Activated CD4-positive, CD25-positive, alpha-beta regulatory T cell treated with anti-CD3 and anti-CD28 coated beads, Interleukin-2, amount 50 U/mL, for 24 hours (primary cell): Measurements from ENCODE around the gene PARP12.
"Not testable (repeated sequence)": the region's sequence is repeated elsewhere in the genome, so short reads cannot be mapped to it uniquely, and the experiment has no call there.

Experiments
- ATAC-seq, 2 donors: fragments of 150-1000 bp; cut with Tn5 transposase; one replicate each; pipeline ENCODE4 v1.10.0; 2021; ENCODE audit warnings: mild to moderate bottlenecking in 1 of 2, moderate library complexity in 1 of 2

PARP12 gene, protein sequence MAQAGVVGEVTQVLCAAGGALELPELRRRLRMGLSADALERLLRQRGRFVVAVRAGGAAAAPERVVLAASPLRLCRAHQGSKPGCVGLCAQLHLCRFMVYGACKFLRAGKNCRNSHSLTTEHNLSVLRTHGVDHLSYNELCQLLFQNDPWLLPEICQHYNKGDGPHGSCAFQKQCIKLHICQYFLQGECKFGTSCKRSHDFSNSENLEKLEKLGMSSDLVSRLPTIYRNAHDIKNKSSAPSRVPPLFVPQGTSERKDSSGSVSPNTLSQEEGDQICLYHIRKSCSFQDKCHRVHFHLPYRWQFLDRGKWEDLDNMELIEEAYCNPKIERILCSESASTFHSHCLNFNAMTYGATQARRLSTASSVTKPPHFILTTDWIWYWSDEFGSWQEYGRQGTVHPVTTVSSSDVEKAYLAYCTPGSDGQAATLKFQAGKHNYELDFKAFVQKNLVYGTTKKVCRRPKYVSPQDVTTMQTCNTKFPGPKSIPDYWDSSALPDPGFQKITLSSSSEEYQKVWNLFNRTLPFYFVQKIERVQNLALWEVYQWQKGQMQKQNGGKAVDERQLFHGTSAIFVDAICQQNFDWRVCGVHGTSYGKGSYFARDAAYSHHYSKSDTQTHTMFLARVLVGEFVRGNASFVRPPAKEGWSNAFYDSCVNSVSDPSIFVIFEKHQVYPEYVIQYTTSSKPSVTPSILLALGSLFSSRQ

GRCh38 chr7:140062528-140063299 lies at the start of gene PARP12:
TSS of gene PARP12 (minus strand) at chr7:140062951. CDS start at chr7:140062847, 104 bp downstream.
- peak; percentile 75 to 78 for ATAC-seq

DNA sequence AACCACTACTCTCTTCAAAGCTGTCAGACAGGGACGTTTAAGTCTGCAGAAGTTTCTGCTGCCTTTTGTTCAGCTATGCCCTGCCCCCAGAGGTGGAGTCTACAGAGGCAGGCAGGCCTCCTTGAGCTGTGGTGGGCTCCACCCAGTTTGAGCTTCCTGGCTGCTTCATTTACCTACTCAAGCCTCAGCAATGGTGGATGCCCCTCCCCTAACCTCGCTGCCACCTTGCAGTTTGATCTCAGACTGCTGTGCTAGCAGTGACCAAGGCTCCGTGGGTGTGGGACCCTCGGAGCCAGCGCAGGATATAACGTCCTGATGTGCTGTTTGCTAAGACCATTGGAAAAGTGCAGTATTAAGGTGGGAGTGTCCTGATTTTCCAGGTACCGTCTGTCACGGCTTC lies 46.0 kb upstream of the PARP12 start:
- not testable (repeated sequence) for ATAC-seq

- no peak for ATAC-seq
Measured at GRCh38 chr7:140096459-140096858, 33.7 kb upstream of the PARP12 start.

- ATAC-seq: no peak
Measured at GRCh38 chr7:140093375-140093774, 30.6 kb upstream of the PARP12 start.

DNA sequence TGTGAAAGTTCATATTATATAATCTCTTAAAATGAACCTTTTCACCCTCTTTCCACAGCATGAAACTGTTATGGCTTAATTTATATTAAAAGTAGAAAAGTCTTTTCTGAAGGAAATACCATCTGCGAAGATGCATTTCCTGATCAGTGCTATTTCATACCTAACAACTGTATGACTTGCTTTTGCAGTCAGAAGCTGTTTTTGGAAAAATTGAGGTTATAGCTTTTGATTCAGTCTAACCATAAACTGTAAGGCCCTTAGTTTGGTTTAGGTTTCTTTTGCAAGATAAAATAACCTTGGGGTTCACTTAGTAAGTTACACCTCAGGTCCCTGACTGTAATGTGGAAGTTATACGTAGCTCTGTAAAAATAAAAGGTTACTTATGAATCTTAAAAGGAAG lies 22.7 kb upstream of the PARP12 start:
- peak in 1 of 2 donors; percentile 25 for ATAC-seq

- ATAC-seq: peak; percentile 56 to 81
Measured at GRCh38 chr7:140084972-140085371, 22.2 kb upstream of the PARP12 start.

- no peak for ATAC-seq
Measured at GRCh38 chr7:140084142-140084655, 21.4 kb upstream of the PARP12 start.

DNA sequence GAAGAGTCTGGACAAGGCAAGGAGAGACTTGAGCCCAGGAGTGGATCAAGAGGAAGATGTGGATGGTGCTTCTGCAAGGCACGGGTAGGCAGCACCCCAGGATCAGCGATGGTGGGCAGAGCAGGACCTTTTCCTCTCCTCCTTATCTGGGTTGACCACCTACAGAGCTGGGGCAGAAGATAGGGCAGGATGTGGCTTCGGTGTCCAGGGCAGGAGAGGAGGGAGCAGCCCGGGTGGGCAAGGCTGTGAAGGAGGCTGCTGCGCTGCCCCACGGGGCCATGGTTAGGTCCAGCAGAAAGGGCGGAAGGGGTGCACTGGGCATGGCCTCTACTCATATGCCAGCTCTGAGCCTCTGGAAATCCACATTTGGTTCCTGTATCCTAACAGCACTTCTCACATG lies 20.0 kb upstream of the PARP12 start:
- no peak for ATAC-seq

GRCh38 chr7:140081774-140082425 lies 19.1 kb upstream of the PARP12 start:
- no peak for ATAC-seq

DNA sequence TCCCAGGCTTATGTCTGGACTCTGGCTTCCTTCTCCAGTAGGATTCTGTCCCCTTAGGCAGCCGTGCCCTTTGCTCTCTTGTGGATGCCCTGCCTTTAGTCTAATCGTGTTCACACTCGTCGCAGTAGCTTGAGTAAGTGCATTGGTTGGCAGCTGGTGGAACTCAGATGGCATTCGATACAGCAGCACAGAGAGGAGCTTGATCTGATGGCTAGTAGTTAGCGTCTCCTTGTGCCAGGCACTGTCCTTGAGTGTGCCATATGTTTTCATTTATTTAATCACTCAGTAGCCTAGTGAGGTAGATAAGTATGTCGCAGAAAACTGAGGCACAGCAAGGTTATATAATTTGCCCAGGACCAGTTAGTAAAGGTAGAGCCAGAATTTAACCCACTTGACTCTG lies 18.2 kb upstream of the PARP12 start:
- no peak for ATAC-seq

DNA sequence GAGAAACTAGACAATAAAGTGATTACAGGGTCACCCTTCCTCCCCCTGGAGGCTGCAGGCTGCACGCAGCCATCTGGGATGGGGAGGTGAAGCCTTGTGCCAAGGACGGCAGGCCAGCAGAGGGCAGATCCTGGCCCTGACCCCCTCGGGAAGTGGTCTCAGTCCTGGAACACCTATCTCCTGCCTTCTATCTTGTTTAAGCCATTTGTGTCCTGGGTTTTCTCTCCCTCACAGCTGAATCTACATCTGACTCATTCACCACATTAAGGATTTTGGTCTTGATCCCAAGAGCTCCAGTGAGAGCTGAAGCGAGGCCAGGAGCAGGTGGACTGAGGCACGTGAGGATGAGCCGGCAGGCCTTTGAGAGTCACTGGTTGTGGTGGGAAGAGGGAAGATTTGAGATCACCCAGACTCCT lies 16.4 kb upstream of the PARP12 start:
- no peak for ATAC-seq

DNA sequence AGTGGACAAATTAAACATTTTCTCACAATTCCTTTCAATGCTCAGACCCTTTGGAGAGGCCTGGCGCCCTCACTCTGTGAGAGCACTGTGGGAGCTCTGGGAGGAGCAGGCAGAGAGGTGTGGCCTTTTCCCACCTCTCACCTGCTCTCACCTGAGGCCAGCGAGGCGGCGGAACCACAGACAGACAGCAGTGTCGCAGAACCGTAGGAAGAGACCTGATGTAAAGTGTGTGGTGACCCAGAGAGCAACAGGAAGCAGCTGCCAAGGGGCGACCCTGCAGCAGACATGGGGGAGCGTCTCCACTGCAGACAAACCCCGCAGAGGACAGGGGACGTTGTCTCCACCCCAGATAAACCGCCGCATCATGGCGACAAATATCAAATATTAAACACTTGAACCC lies 15.6 kb upstream of the PARP12 start:
- ATAC-seq: no peak

DNA sequence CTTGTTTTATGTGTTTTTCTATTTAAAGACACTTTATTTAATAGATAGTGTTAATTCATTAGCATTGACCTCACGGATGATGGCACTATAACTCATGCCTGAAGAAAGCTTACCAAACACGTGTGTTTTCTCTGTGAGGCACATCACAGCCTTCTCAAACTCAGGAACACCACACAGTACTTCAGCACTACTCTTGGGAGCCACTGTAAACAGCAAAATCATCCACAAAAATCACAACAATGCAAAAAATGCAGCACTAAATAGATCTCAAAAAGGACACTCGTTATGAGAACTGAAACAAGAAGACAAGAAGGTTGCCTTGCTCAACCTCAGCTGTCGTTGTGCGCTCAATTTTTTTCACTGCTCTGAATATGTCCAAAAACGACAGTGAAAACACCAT lies 12.0 kb upstream of the PARP12 start:
- no peak for ATAC-seq

DNA sequence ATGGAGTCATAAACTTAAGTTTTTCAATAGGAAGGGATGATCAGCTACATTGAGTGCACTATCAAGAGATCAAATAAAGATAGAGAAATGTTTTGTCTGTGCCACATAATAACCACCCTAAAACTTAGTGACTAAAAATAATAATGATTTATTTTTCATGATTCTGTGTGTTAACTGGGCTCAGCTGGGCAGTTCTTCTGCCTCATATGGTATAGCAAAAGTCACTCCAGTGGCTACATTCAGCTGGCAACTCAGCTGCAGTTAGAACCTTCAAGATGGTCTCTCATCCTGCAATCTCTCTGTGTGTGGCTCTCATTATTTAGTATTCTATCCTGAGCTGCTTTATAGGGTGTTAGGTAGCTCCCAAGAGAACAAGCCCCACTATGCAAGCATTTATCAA lies 7.8 kb upstream of the PARP12 start:
- ATAC-seq: no peak

DNA sequence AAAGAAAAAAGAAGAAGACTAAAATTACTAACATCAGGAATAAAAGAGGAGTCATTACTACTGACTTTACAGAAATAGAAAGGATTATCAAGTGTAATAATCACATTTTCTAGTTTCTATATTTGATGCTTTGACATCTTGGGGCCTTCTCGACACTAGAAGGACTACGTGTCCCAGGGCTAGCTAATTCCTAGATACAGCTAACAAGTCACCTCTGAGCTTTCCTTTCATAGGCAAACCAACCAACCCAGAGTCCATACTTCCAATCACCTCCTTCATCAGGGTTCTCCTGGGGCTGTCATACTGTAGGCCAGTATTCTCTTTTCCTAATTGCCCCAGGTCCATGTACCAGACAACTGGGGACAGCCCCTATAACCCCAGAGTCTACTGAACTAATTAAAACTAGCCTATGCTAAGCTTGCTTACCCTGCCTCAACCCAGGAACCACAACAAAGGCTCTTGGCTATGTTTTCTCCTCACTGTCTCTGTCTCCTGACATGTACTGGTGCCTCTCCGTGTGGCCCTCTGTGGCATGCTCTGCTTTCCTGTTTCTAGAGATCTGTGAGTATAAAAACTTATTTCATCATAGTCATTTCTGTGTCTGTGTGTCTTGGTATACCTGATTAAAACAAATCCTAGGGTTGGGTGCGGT lies 6.7 kb upstream of the PARP12 start:
- ATAC-seq: peak; percentile 17 to 49

DNA sequence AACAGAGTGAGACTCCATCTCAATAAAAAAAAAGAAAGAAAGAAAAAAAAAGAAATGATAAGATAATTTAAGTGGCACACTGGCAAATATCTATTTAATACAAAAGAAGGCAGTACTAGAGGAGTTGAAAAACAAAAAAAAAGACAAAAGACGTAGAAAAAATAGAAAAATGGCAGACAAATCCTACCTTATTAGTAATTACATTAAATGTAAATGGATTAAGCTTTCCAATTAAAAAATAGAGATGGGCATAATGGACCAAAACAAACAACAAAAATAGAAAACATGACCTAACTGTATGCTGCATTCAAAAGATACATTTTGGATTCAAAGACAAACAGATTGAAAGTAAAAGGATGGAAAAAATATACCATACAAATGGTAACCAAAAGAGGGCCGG lies 5.3 kb upstream of the PARP12 start:
- ATAC-seq: no peak

GRCh38 chr7:140067052-140067451 lies 4.3 kb upstream of the PARP12 start:
- no peak for ATAC-seq

DNA sequence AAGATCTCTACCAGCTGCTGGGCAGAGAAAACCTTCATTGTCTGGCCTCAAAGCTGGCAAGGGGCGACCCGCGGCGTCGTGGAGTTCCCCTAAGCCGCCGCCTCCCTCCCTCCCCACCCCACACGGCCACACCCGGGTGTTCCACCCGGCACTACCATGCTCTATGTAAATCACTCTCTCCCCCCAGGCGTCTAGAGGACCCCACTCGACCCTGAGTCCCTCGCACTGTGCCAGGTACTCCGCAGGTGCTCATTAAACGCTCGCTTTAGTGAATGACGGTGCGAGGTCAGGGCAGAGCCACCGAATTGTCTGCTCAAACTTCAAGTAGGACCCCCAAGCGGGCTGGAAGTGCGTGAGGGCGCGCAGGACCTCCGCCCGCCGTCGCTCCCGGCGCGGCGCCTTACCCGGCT lies 628 bp downstream of the PARP12 start:
- ATAC-seq: peak; percentile 44 to 45

DNA sequence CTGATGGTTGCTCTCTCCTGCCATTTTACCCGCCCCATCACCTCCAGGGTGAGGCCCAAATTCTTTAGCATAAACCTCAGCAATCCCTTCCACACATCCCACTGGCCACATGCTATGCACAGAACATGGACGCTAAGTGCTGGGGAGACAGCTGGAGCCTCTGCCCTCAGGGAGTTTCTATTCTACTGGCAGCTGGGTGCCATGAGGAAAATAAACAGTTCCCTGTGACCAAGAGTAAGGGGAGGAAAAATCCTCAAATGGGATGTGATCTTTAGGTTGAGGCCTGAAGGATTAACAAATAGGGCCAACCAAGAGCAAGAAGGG lies 1.2 kb downstream of the PARP12 start:
- ATAC-seq: no peak

DNA sequence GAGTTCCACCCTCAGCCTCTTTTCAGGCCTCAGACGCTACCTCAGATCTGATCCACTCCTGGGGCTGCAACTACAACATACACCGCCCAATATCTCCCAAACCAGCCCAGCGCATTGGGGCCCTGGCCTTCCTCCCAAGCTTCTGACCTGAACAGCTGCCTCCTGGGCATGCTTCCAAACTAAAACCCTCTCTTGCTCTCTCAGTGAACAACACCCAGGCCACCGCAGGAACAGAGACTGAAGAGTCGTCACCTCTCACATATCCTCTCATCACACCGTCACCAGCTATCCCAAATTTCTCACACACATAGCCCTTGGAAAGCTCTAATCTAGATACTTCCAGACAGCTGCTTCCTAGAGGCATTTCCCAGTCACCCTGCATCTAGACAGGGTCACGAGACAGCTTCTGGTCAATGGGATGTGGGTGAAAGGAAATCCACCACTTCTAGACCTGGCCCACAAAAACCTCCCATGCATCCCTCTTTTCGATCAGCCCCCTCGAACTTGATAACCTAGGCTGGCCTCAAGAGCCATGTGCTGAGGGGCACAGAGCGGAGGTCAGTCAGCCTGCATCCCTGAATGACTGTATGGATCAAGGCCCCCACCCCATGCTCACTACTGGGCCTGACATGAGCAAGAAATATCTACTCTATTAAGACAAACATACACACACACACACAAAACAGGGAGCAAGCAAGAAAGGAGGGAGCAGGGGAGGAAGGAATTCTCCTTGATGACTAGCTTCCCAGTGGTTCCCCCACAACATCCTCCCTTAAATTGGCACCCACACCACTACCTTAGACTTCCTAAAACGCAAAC lies 1.8 kb downstream of the PARP12 start:
- ATAC-seq: no peak

DNA sequence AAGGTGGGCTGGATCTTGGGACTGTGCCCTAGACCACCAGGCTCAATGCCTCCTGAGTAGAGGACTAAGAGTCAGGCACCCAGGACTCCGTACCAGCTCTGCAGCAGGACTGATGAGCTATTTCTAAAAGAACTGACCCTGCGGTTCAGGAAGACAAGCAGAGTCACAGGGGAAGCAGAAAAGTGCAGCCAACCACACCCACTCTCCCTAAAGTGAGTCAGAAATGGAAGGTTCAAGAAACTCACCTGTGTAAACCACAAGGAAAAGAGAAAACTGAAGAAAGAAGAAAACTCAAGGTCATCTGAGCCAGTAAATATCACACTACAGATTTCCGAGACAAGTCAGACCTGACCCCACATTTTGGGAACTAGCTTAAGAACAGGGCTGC lies 2.5 kb downstream of the PARP12 start:
- no peak for ATAC-seq
